Gastrocnemius medialis (tissue), 4 donors: ENCODE results near the gene PANK2. TPM values are rescaled to one million over a fixed set of nuclear protein-coding genes. Genes with fewer than 3 reads are reported as not detected.

Experiments
- ATAC-seq, 2 donors: fragments of 150-250 bp; one replicate each; pipeline ENCODE4 v1.9.1; 2016
- DNase-seq, 2 donors: peaks; one replicate each; pipeline ENCODE4 v3.0.0-alpha.2; 2019
- H3K27ac ChIP-seq, 4 donors: fragments of 200-600 bp; sonication (generic); 1 replicate in 1 of 4; 2 replicates in 3 of 4; pipeline ENCODE4 v1.5.1; 2016 to 2018; ENCODE audit warnings: mild to moderate bottlenecking in 2 of 4, moderate library complexity in 1 of 4
- H3K27me3 ChIP-seq, 3 donors: fragments of 200-600 bp; sonication (generic) in 2 of 3; 1 replicate in 1 of 3; 2 replicates in 2 of 3; pipeline versions ENCODE4 v1.5.1 to v1.6.0; 2016 to 2019; ENCODE audit warnings: mild to moderate bottlenecking in 1 of 3, moderate library complexity in 1 of 3
- H3K36me3 ChIP-seq, 2 donors: fragments of 200-600 bp; sonication (generic) in 1 of 2; one replicate each; pipeline ENCODE4 v1.5.1; 2017 to 2018
- H3K4me1 ChIP-seq, 2 donors: fragments of 200-600 bp; sonication (generic) in 1 of 2; one replicate each; pipeline ENCODE4 v1.5.1; 2016 to 2017; ENCODE audit warnings: mild to moderate bottlenecking in 2 of 2
- H3K4me3 ChIP-seq, 4 donors: fragments of 200-600 bp; sonication (generic) in 3 of 4; 1 replicate in 1 of 4; 2 replicates in 3 of 4; pipeline ENCODE4 v1.5.1; 2016 to 2019; ENCODE audit warnings: mild to moderate bottlenecking in 2 of 4
- H3K9me3 ChIP-seq, 3 donors: fragments of 200-600 bp; sonication (generic) in 2 of 3; 1 replicate in 1 of 3; 2 replicates in 2 of 3; pipeline ENCODE4 v1.5.1; 2016 to 2019
- CTCF ChIP-seq, 5 experiments: fragments of 450-650 bp in 3 of 5; fragments of 200-600 bp in 2 of 5; sonication (generic) in 2 of 5; IDR thresholded peaks in 4 of 5; conservative IDR thresholded peaks in 1 of 5; 1 replicate in 4 of 5; 2 replicates in 1 of 5; pipeline ENCODE4 v1.5.1; 2016 to 2019; ENCODE audit warnings: antibody characterized with exemption in 5 of 5, mild to moderate bottlenecking in 3 of 5, moderate library complexity in 3 of 5
- POLR2A ChIP-seq, 2 donors: fragments of 450-650 bp; IDR thresholded peaks; one replicate each; pipeline ENCODE4 v1.6.1; 2017; ENCODE audit warnings: antibody characterized with exemption in 2 of 2, mild to moderate bottlenecking in 2 of 2, moderate library complexity in 2 of 2
- in situ Hi-C, 4 donors: fragments of 200-750 bp; cut with MboI; loops; one replicate each; pipeline versions ENCODE4 v1.15.0 to v1.8.0; 2017; ENCODE audit warnings: low sequenced_read_pairs in 4 of 4
- intact Hi-C: fragments of 100-400 bp; cut with DNase I; formaldehyde crosslinking; loops from one replicate; pipeline ENCODE4 v1.15.1; 2023; ENCODE audit warnings: low total_unique reads
- total RNA-seq, 4 donors: library from RNA; depleted of rRNA; stranded (reverse); fragments of >200 nt; gene quantifications; one replicate each; pipeline versions ENCODE4 v1.1.0 to v1.2.3, GENCODE V29; 2016

Gene PANK2
- total RNA-seq, 4 donors from 2014 or later = 18.2 to 25.8 (median 23.5) TPM

GRCh38 chr20:3846378-3846739, 42.8 kb upstream of the PANK2 start:
- Histone ChIP-seq H3K36me3 (no peaks in the 10 kb centered on the region), H3K27me3 (no peaks in the 10 kb centered on the region), H3K9me3 (no peaks in the 10 kb centered on the region), H3K27ac (peak overlapping the region; percentile 95 to 98 (median 96)), H3K4me1 (peaks cover 9 to 13% of the 10 kb centered on the region in 2 donors), H3K4me3 (peak overlapping the region; percentile 75 to 98 (median 84))
- DNase-seq = no peak
- peak in 1 of 2 donors; percentile 10 for ATAC-seq
- in situ Hi-C loops (no loop called here), intact Hi-C loops (loop anchor here (1.0 to 2.0 kb wide), 2 partner anchors 26 to 60 kb away; partner anchors contain the start of genes AP5S1 and CENPB)
- TF ChIP-seq POLR2A (IDR thresholded peaks at IDR 0.05) (no peak), CTCF (IDR thresholded peaks at IDR 0.05 in 4 of 5, conservative IDR thresholded peaks at IDR 0.05 in 1 of 5) (no peak)

- intact Hi-C loops = loop anchor here (1.0 to 2.0 kb wide), 3 partner anchors 27 to 60 kb away; partner anchors contain the start of genes AP5S1, CENPB and PANK2
- peak within 1 kb of the TSS; percentile 95 to 98 (median 96) for H3K27ac ChIP-seq
- peak within 1 kb of the TSS; percentile 75 to 98 (median 84) for H3K4me3 ChIP-seq
- peak; percentile 79 to 88 for DNase-seq
- no peaks in the 10 kb centered on the region for H3K36me3 ChIP-seq
- peaks cover 9 to 13% of the 10 kb centered on the region in 2 donors for H3K4me1 ChIP-seq
- TF ChIP-seq CTCF (IDR thresholded peaks at IDR 0.05 in 4 of 5, conservative IDR thresholded peaks at IDR 0.05 in 1 of 5) (peak in 1 of 5 experiments; percentile 13), POLR2A (IDR thresholded peaks at IDR 0.05) (peak; percentile 84 to 85)
- ATAC-seq = peak; percentile 90 to 95
- no peaks in the 10 kb centered on the region for H3K27me3 ChIP-seq
- in situ Hi-C loops = no loop called here
- no peaks in the 10 kb centered on the region for H3K9me3 ChIP-seq
Measured at GRCh38 chr20:3846740-3847428, 42.3 kb upstream of the PANK2 start, which contains the start of gene MAVS. MAVS (plus strand) TSS chr20:3846834; CDS start chr20:3854625, 7,791 bp downstream.

- Histone ChIP-seq H3K36me3 (no peaks in the 10 kb centered on the region), H3K9me3 (no peaks in the 10 kb centered on the region), H3K27me3 (no peaks in the 10 kb centered on the region), H3K4me1 (peaks cover 9 to 13% of the 10 kb centered on the region in 2 donors), H3K27ac (peak overlapping the region; percentile 95 to 98 (median 96)), H3K4me3 (peak overlapping the region; percentile 75 to 98 (median 84))
- peak; percentile 3 to 4 for ATAC-seq
- no peak for DNase-seq
- in situ Hi-C loops = no loop called here
- no peak for TF ChIP-seq CTCF (IDR thresholded peaks at IDR 0.05 in 4 of 5, conservative IDR thresholded peaks at IDR 0.05 in 1 of 5)
- no peak for TF ChIP-seq POLR2A (IDR thresholded peaks at IDR 0.05)
- intact Hi-C loops = loop anchor here (1.0 to 2.0 kb wide), 2 partner anchors 42 to 61 kb away; partner anchors contain the start of genes CENPB and PANK2
Measured at GRCh38 chr20:3847429-3847940, 41.7 kb upstream of the PANK2 start.

GRCh38 chr20:3848565-3848964, 40.6 kb upstream of the PANK2 start:
- H3K4me3 ChIP-seq = no peak overlapping the region
- no peaks in the 10 kb centered on the region for H3K36me3 ChIP-seq
- intact Hi-C loops = no loop called here
- peaks cover 9 to 13% of the 10 kb centered on the region in 2 donors for H3K4me1 ChIP-seq
- DNase-seq (no peak), ATAC-seq (no peak)
- H3K9me3 ChIP-seq = no peaks in the 10 kb centered on the region
- in situ Hi-C loops = no loop called here
- peak overlapping the region; percentile 30 to 97 (median 66) for H3K27ac ChIP-seq
- TF ChIP-seq CTCF (IDR thresholded peaks at IDR 0.05 in 4 of 5, conservative IDR thresholded peaks at IDR 0.05 in 1 of 5) = no peak
- TF ChIP-seq POLR2A (IDR thresholded peaks at IDR 0.05) = no peak
- H3K27me3 ChIP-seq = no peaks in the 10 kb centered on the region
